Peyer's patch (tissue), 4 donors: ENCODE data around the gene UNC5B. TPM values are rescaled to one million over a fixed set of nuclear protein-coding genes. Genes with fewer than 3 reads are reported as not detected.

ENCODE experiments used
- DNase-seq, 3 donors: peaks; one replicate each; pipeline ENCODE4 v3.0.0-alpha.2; 2017 to 2019
- H3K27ac ChIP-seq, 4 donors: fragments of 200-600 bp; sonication (generic); one replicate each; pipeline ENCODE4 v1.5.1; 2016 to 2019
- H3K27me3 ChIP-seq, 2 donors: fragments of 200-600 bp; sonication (generic); one replicate each; pipeline ENCODE4 v1.5.1; 2019
- H3K36me3 ChIP-seq, 3 donors: fragments of 200-600 bp; sonication (generic); one replicate each; pipeline ENCODE4 v1.5.1; 2016 to 2019
- H3K4me1 ChIP-seq, 4 donors: fragments of 200-600 bp; sonication (generic); one replicate each; pipeline ENCODE4 v1.5.1; 2016 to 2019
- H3K4me3 ChIP-seq, 4 donors: fragments of 200-600 bp; sonication (generic); 1 replicate in 3 of 4; 2 replicates in 1 of 4; pipeline ENCODE4 v1.5.1; 2016 to 2019; ENCODE audit warnings: mild to moderate bottlenecking in 1 of 4
- H3K9me3 ChIP-seq, 4 donors: fragments of 200-600 bp; sonication (generic); one replicate each; pipeline ENCODE4 v1.5.1; 2016 to 2019; ENCODE audit warnings: mild to moderate bottlenecking in 1 of 4
- CTCF ChIP-seq, 6 experiments: fragments of 450-650 bp in 4 of 6; fragments of 200-600 bp in 2 of 6; sonication (generic) in 1 of 6; IDR thresholded peaks; one replicate each; pipeline ENCODE4 v1.5.1; 2017 to 2019; ENCODE audit warnings: antibody characterized with exemption in 6 of 6, mild to moderate bottlenecking in 3 of 6, moderate library complexity in 1 of 6
- POLR2A ChIP-seq, 2 donors: fragments of 450-650 bp; IDR thresholded peaks; one replicate each; pipeline ENCODE4 v1.5.1; 2017; ENCODE audit warnings: antibody characterized with exemption in 2 of 2, mild to moderate bottlenecking in 2 of 2, moderate library complexity in 2 of 2
- total RNA-seq, 4 donors: library from RNA; depleted of rRNA; stranded (reverse); fragments of >200 nt; gene quantifications; one replicate each; pipeline ENCODE4 v1.1.0, GENCODE V29; 2016

UNC5B gene
- total RNA-seq, 4 donors from 2014 or later = 5.0 to 52.5 (median 39.1) TPM

DNA sequence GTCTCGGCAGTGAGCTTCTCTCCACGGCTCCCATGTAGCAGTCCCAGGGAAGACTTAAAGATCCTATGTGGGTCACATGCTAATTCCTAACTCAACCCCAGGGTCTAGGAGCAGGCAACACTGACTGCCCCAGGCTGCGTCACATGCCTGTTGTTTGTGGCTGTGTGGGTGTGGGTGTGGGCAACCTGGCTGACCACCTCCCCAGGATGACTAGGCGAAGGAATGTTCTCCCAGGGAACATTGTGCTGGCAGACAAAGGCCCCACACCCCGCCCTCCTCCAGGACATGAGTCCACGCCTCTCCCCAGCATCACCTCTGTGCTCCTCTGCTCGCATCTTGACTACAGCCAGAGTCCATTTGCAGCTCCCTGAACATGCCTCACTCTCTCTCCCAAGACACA is 137.0 kb downstream of the UNC5B start:
- Histone ChIP-seq H3K27ac (no peak overlapping the region), H3K4me1 (no peaks in the 10 kb centered on the region), H3K36me3 (no peaks in the 10 kb centered on the region), H3K9me3 (no peaks in the 10 kb centered on the region), H3K27me3 (no peaks in the 10 kb centered on the region), H3K4me3 (no peak overlapping the region)
- DNase-seq = no peak
- TF ChIP-seq CTCF (IDR thresholded peaks at IDR 0.05) = no peak
- no peak for TF ChIP-seq POLR2A (IDR thresholded peaks at IDR 0.05)

DNA sequence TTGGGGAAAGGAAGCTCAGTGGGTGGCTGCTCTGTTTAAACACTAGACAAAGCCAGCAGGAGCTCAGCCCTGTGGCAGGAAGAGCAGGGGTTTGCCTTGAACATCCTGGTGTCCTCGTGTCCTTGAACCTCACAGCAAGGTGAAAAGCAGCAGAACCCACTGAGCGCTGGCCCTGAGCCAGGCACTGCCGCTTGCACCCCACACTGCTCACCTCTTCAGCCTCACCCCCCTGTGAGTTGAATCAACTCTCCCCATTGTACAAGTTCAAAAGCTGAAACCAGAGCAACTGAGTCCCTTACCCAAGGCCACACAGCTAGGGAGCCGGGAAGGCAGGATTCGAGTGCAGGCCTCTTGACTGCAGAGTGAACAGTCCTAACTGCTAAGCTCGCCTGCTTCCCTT is 138.7 kb downstream of the UNC5B start:
- Histone ChIP-seq H3K4me1 (no peaks in the 10 kb centered on the region), H3K27me3 (no peaks in the 10 kb centered on the region), H3K9me3 (no peaks in the 10 kb centered on the region), H3K36me3 (peaks cover 0 to 3% (median 0%) of the 10 kb centered on the region in 3 donors), H3K4me3 (no peak overlapping the region), H3K27ac (no peak overlapping the region)
- TF ChIP-seq POLR2A (IDR thresholded peaks at IDR 0.05) (no peak), CTCF (IDR thresholded peaks at IDR 0.05) (no peak)
- no peak for DNase-seq

- H3K4me3 ChIP-seq = no peak overlapping the region
- H3K9me3 ChIP-seq = no peaks in the 10 kb centered on the region
- H3K4me1 ChIP-seq = no peaks in the 10 kb centered on the region
- TF ChIP-seq POLR2A (IDR thresholded peaks at IDR 0.05) = no peak
- no peak for TF ChIP-seq CTCF (IDR thresholded peaks at IDR 0.05)
- H3K27me3 ChIP-seq = no peaks in the 10 kb centered on the region
- no peak for DNase-seq
- peaks cover 0 to 5% (median 0%) of the 10 kb centered on the region in 3 donors for H3K36me3 ChIP-seq
- H3K27ac ChIP-seq = no peak overlapping the region
These were observed 139.4 kb downstream of the UNC5B start for GRCh38 chr10:71351628-71352319.

Other genes starting within 250 kb of the UNC5B start
- 1 to 10 TPM in 3 of 4 donors, not detected in 1; 1.9 to 4.4 (median 2.8) TPM for gene SLC29A3, start 106.7 kb downstream of the UNC5B start, total RNA-seq
- gene CDH23, start 184.3 kb downstream of the UNC5B start, total RNA-seq = 1 to 10 TPM; 3.2 to 9.9 (median 5.4) TPM